ENCODE measurements around the gene CCL5. TPM values are rescaled to one million over a fixed set of nuclear protein-coding genes. Genes with fewer than 3 reads are reported as not detected.

The CCL5 gene
- total and polyA plus RNA-seq, 3 donors from 2014 or later: 0.87 to 16.2 TPM; not detected in 1

- Histone ChIP-seq H3K4me3 (no peak overlapping the region), H3K9me3 (no peaks in the 10 kb centered on the region), H3K36me3 (ENCODE audit: low read depth, missing control alignments) (no peaks in the 10 kb centered on the region), H3K27me3 (no peaks in the 10 kb centered on the region), H3K4me1 (no peaks in the 10 kb centered on the region), H3K27ac (no peak overlapping the region)
- WGBS, 2 donors: 74 to 88% methylated on average over 3 of the region's 3 CpGs
- intact Hi-C loops (cut with DNase I; ENCODE audit: low total_unique reads): no loop called here
- DNase-seq: no peak
- TF ChIP-seq CTCF (IDR thresholded peaks at IDR 0.05) (no peak), POLR2A (IDR thresholded peaks at IDR 0.05) (no peak)
Observed at GRCh38 chr17:35841101-35841500, 39.1 kb downstream of the CCL5 start.

- Histone ChIP-seq H3K4me3 (no peak overlapping the region), H3K4me1 (no peaks in the 10 kb centered on the region), H3K27ac (no peak overlapping the region), H3K9me3 (no peaks in the 10 kb centered on the region), H3K27me3 (no peaks in the 10 kb centered on the region), H3K36me3 (ENCODE audit: low read depth, missing control alignments) (no peaks in the 10 kb centered on the region)
- intact Hi-C loops (cut with DNase I; ENCODE audit: low total_unique reads): no loop called here
- DNase-seq: no peak
- TF ChIP-seq POLR2A (IDR thresholded peaks at IDR 0.05) (no peak), CTCF (IDR thresholded peaks at IDR 0.05) (no peak)
- 94 to 98% methylated on average over 1 of the region's 1 CpG for WGBS, 2 donors
Observed at GRCh38 chr17:35825206-35825605, 55.0 kb downstream of the CCL5 start.

Small RNA genes within 50 kb of the gene (small RNA-seq; reads per million reads assigned to genes)
- 814 to 1,052 reads per million in 2 donors for gene RF00100

Other genes starting within 250 kb of the CCL5 start
- gene RASL10B, start 148.7 kb downstream of the CCL5 start, total RNA-seq: 1 to 10 TPM; 2.5 to 4.8 TPM
- gene RASL10B, start 148.7 kb downstream of the CCL5 start, polyA plus RNA-seq (ENCODE audit: insufficient read depth, low read depth, low replicate concordance): 3.8 TPM
- under 1 TPM; 0.31 to 0.71 TPM for gene GAS2L2, start 127.1 kb downstream of the CCL5 start, total RNA-seq
- 0.62 TPM for gene GAS2L2, start 127.1 kb downstream of the CCL5 start, polyA plus RNA-seq (ENCODE audit: insufficient read depth, low read depth, low replicate concordance)
- 100 to 1,000 TPM in 1 of 2 donors, 10 to 100 TPM in 1; 48.8 to 102 TPM for gene C17orf50, start 119.5 kb downstream of the CCL5 start, total RNA-seq
- 154 TPM for gene C17orf50, start 119.5 kb downstream of the CCL5 start, polyA plus RNA-seq (ENCODE audit: insufficient read depth, low read depth, low replicate concordance)
- gene MMP28, start 84.7 kb downstream of the CCL5 start, total RNA-seq: 100 to 1,000 TPM; 179 to 237 TPM
- 78.3 TPM for gene MMP28, start 84.7 kb downstream of the CCL5 start, polyA plus RNA-seq (ENCODE audit: insufficient read depth, low read depth, low replicate concordance)
- 100 to 1,000 TPM; 133 to 160 TPM for gene TAF15, start 70.9 kb downstream of the CCL5 start, total RNA-seq
- 185 TPM for gene TAF15, start 70.9 kb downstream of the CCL5 start, polyA plus RNA-seq (ENCODE audit: insufficient read depth, low read depth, low replicate concordance)
- gene HEATR9, start 11.5 kb downstream of the CCL5 start, total RNA-seq: 1 to 10 TPM; 6.1 to 7.8 TPM
- gene HEATR9, start 11.5 kb downstream of the CCL5 start, polyA plus RNA-seq (ENCODE audit: insufficient read depth, low read depth, low replicate concordance): 28.3 TPM
- 10 to 100 TPM in 1 of 2 donors, 1 to 10 TPM in 1; 9.6 to 18.6 TPM for gene RDM1, start 50.4 kb upstream of the CCL5 start, total RNA-seq
- gene RDM1, start 50.4 kb upstream of the CCL5 start, polyA plus RNA-seq (ENCODE audit: insufficient read depth, low read depth, low replicate concordance): 19.3 TPM
- gene LYZL6, start 63.4 kb upstream of the CCL5 start, total RNA-seq: 10 to 100 TPM; 22.9 to 38.7 TPM
- 82.6 TPM for gene LYZL6, start 63.4 kb upstream of the CCL5 start, polyA plus RNA-seq (ENCODE audit: insufficient read depth, low read depth, low replicate concordance)
- under 1 TPM in 1 of 2 donors, not detected in 1; 0.24 TPM for gene CCL16, start 101.1 kb upstream of the CCL5 start, total RNA-seq
- not detected for gene CCL16, start 101.1 kb upstream of the CCL5 start, polyA plus RNA-seq (ENCODE audit: insufficient read depth, low read depth, low replicate concordance)
- gene CCL14, start 106.4 kb upstream of the CCL5 start, total RNA-seq: 10 to 100 TPM; 11.4 to 12.3 TPM
- 57.5 TPM for gene CCL14, start 106.4 kb upstream of the CCL5 start, polyA plus RNA-seq (ENCODE audit: insufficient read depth, low read depth, low replicate concordance)
- gene CCL15, start 121.2 kb upstream of the CCL5 start, total RNA-seq: under 1 TPM in 1 of 2 donors, not detected in 1; 0.87 TPM
- gene CCL15, start 121.2 kb upstream of the CCL5 start, polyA plus RNA-seq (ENCODE audit: insufficient read depth, low read depth, low replicate concordance): not detected
- 1 to 10 TPM in 1 of 2 donors, not detected in 1; 1.2 TPM for gene CCL23, start 137.6 kb upstream of the CCL5 start, total RNA-seq
- gene CCL23, start 137.6 kb upstream of the CCL5 start, polyA plus RNA-seq (ENCODE audit: insufficient read depth, low read depth, low replicate concordance): 1.3 TPM
- gene CCL18, start 183.9 kb upstream of the CCL5 start, total RNA-seq: 1 to 10 TPM in 1 of 2 donors, under 1 TPM in 1; 0.99 to 3.0 TPM
- 6.8 TPM for gene CCL18, start 183.9 kb upstream of the CCL5 start, polyA plus RNA-seq (ENCODE audit: insufficient read depth, low read depth, low replicate concordance)
- gene CCL3, start 209.8 kb upstream of the CCL5 start, total RNA-seq: under 1 TPM in 1 of 2 donors, not detected in 1; 0.56 TPM
- 6.2 TPM for gene CCL3, start 209.8 kb upstream of the CCL5 start, polyA plus RNA-seq (ENCODE audit: insufficient read depth, low read depth, low replicate concordance)
- gene CCL4, start 223.5 kb upstream of the CCL5 start, total RNA-seq: 1 to 10 TPM in 1 of 2 donors, under 1 TPM in 1; 0.39 to 1.7 TPM
- gene CCL4, start 223.5 kb upstream of the CCL5 start, polyA plus RNA-seq (ENCODE audit: insufficient read depth, low read depth, low replicate concordance): 9.9 TPM